GM18520 (cell line): ENCODE data around the gene CCT7.

Source experiments
- ATAC-seq: cut with Tn5 transposase; IDR thresholded peaks from one replicate; pipeline ENCODE4 v1.9.1; 2021; ENCODE audit not compliant: unreplicated experiment

CCT7 gene

DNA sequence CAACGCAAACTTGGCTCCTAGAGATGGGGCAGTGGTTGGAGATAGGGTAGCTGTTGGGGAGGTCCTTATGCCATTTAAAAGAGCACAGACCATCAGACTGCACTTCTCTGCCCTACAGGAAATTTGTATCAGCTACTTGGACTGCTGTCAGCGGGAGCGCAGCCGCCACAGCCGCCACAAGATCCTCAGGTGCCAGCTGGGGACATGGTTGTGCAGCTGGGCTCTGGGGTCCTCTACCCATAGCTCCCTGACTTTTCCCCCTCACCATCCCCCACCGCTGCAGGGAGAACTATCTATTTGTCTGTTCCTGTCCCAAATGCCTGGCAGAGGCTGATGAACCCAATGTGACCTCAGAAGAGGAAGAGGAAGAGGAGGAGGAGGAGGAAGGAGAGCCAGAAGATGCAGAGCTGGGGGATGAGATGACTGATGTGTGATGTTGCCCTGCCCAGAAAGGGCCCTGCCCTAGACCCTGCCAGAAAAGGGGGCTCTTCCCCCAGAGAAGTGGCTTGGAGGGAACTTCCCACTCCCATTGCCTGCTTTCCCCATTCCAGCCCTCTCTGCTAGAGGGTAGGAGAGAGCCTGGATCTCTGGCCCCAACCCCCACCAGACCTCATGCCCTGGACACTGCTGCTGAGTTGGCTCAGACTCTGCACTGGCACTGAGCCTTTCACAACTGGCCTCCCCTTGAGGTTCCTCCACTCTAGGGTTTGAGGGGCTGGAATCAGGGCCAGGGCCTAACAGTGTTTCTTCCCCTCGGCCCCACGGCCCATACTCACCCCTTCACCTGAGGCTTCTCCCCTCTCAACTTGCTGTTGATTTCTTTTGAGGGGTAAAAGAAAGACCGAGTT, 8.4 kb upstream of the CCT7 start:
- ATAC-seq = no peak

DNA sequence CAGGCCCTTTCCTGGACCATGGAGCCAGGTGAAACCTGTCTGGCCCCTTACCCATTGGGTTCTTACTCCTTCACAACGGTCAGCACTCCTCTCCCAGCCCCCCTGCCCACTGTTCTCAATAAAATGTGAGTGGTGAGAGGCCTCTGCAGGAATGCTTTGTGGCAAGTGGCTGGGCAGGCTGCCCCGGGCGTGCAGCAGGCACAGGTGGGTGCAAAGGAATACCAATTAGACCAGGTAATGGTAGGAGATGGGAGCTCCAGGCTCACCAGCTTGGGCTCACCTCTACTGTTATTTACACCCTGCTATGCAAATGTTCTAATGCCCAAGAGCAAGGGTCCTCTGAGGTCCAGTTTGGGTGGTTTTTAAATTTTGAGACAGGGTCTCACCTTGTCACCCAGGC, 7.0 kb upstream of the CCT7 start:
- ATAC-seq = no peak

DNA sequence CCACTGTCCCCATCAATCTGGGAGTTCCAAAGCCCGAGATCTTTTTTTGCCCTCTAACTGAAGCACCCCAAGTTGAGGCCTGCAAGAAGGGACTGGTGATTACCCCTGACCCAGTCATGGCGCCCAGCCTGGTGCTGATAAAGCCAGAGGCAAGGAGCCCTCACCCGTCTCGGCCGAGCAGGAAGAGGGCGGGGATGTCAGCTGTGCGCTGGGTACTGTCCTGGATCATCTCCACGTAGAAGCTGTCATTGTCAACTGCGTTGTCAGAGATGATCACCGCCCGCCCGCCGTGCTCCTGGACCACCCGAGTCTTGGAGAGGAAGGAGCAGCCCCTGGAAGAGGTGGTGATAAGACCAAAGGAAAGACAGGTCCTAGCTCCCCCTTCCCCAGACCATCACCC, 5.5 kb upstream of the CCT7 start:
- no peak for ATAC-seq

DNA sequence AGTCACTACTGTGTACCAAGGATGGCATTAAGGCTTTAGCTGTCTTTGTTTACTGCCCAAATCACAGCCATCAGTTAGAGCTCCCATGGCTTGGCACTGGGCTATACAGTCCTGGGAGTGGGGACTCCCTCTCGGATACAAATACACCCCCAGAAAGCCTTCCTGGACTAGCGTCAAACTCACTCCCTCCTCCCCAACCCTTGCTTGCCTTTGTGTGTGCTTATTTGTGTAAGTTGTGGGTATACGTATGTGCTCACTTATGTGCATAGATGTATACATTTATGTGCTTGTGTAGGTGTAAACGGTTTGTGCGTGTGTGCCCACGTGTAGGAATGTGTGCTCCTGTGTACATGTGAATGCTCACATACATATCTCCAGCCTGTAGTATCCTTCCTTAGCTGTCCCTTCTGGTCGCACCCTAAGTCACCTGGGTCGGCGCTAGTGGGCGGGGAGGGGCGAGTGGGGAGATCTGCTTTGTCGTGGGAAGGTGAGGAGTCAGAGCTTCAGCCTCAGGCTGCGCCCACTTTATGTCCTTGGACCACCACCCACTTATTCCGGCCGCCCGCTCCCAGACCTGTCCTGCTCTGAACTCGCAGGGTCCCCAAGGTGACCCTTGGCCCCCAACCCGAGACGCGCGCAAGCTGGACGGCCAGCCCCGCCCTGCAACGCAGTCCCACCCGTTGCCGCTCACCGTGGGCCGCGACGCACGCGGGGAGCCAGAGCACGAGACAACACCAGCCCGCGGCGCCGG, 1.5 kb upstream of the CCT7 start:
- peak; percentile 0 for ATAC-seq

DNA sequence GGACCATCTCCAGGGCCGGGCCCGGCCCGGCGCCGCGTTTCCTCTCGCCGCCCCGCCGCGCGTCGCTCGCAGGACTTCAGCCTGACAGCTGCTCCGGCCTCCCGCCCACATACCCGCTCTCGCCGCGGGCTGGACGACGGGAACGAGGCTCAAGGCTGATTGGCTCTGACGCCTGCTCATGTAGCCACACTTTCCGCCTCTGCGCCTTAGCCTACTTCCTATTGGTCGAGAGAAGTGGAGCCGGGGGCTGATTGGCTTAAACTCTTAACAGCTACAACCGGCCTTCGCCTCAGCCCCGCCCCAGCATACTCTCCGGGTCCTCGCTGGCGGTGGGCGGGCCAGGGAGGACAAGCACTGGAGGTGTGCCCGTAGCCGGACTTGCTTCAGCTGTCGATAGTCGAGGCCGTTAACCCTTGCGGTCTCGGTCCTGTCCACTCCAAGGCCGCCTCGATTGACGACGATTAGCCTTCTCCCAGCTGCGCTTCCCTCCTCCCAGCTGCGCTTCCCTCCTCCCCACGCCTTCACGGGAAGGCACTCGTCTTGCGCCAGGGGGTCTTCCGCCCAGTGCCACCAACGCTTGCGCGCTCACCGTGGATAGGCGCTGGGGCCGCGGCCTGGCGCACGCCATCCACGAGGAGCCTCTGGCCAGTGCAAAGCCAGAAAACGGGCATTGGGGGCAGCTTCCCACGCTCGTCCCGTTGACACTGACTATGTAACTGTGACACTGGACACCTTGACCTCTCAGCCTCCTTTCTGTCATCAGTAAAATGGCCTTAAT, 765 bp upstream of the CCT7 start, which contains the start of gene PRADC1:
TSS of gene PRADC1 (minus strand) at position 86 of the 778 bp plus-strand sequence. CDS start at position 7, 79 bp downstream.
- ATAC-seq = peak; percentile 92

DNA sequence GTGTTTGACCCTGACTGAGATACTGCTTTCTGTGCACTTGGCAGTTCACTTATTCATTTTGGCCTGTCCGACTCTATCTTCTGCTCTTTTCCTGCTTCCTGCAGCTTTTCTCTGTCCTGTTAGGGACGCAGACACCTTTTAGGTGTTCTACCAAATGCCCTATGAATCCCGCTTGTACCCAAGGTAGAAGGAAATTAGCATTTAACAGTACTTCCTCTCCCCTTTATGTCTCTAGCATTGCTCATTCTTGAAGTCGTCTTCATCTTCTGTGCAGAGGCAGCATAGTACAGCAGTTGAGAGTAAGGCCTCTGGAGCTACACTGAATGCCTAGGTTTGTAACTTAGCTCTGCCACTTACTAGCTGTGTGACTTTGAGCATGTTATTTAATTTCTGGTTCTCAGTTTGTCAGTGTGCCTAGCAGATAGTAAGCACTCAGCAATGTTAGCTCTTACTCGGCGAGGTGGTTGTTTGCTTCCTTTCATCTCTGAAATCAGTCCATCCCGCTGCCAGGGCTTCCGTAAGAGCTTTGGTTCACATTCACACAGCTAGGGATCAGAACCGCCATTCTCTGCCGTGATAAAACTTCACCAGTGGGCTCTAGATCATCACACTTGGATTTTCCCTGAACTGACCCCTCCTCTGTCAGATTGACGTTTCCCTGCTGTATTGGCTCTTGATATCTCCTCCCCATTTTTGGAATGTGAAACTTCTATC, 1.4 kb downstream of the CCT7 start:
- no peak for ATAC-seq

DNA sequence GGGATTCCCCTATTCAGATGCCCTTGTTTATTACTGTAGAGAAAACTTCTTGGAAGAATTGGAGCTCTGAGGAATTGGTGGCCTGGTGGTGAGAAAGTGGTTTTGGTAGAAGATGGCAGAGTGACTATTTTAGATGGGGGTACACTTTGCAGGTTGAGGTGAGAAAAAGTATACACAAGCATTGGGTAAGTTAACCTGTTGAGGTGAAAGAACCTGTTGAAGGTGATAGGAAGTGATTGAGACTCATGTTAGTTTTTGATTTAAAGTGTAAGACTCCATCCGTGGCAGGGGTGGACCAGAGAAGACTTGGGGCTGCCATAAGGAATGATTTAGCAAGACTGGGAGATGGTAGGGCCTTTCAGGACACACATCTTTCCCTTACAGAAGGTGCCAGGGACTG, 3.1 kb downstream of the CCT7 start:
- ATAC-seq = no peak

DNA sequence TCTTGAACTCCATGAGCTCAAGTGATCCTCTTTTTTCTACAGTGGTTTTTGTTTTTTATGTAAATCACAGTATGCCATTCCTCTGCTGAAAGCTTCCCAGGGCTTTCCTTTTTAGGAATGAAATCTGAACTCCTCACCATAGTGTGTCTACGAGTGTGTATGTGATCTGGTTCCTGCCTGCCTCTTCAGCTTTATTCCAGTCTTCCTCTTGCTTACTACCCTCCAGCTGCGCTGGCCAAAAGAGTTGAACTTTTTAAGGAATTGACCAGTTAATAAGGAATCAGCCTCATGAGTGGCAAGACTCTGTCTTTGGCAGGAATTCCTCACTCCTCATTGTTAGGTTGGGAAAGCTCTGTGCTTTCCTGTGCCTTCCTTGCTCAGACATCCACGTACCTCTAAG, 4.0 kb downstream of the CCT7 start:
- ATAC-seq = no peak

DNA sequence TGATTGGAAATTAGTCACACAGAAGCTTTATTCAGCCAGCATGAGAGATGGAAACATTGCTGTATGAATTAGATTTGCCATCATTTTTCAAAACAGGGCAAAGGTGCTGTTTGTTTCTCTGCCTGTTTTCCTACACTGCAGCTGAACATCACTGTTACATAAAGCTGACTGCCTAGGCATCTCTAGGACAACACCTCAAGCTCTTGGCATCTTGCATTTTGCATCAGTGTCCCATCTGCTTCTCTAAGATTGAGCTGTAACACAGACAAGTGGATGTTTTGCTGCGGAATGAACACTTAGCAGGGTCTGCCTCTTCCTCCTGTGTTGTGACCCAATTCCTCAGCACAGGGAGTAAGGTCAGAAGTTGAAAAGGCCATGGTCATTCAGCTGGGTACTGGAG, 4.9 kb downstream of the CCT7 start:
- no peak for ATAC-seq

DNA sequence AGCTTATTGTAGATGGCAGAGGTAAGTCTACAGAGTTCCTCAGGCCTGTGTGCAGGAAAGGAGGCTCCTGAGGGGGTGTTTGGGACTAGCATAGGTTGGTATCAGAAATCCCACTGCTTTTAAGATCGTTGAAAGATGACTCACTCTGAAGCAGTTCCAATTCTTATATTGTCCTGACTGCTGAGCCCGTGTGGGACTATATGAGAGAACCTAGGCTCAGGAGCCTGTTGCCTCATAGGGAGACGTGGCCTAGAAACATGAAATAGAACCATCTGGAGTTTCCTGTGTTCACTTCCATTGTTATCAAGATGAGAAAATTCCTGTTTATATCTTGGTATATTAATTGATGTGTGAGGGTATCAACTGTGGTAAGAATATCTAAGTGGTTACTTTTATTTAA, 5.7 kb downstream of the CCT7 start:
- ATAC-seq = no peak

DNA sequence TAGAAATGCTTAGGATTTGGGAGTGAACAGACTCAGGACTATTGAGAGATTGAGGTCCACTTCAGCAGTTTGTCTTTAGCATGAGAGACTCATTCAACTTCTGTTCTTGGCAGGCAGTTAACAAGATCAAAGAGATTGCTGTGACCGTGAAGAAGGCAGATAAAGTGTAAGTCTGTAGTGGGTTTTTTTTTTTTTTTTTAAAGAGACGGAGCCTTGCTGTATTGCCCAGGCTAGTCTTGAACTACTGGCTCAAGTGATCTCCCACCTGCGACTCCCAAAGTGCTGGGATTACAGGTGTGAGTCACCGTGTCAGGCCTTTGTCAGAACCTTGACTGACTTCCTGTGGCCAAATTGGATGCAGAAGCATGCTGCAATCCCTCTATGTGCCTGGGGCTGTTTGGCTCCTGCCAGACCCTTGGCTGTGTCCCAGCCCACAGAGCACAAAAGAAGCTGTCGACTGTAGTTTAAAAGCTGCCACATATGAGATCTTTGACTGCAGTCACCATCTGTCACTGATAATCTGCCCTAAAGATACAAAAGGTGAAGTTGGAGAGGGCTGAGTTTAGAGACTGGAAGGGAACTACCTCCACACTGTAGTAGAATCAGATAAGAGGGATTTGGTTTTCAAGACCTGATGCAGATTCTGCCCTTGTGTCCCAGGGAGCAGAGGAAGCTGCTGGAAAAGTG, 9.9 kb downstream of the CCT7 start:
- ATAC-seq = no peak

DNA sequence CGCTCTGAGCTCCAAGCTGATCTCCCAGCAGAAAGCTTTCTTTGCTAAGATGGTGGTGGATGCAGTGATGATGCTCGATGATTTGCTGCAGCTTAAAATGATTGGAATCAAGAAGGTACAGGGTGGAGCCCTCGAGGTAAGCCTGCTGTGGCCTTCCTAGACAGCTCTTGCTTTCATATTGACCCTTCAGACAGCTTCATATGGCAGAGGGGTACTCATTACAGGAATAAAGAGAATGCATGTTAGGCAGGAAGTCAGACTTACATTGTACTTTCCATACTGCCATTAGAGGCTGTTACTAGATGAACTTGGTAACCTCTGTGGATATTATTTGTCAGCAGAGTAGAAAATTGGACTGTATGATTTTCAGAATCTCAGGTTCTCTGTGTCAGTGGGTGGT, 10.5 kb downstream of the CCT7 start:
- no peak for ATAC-seq

DNA sequence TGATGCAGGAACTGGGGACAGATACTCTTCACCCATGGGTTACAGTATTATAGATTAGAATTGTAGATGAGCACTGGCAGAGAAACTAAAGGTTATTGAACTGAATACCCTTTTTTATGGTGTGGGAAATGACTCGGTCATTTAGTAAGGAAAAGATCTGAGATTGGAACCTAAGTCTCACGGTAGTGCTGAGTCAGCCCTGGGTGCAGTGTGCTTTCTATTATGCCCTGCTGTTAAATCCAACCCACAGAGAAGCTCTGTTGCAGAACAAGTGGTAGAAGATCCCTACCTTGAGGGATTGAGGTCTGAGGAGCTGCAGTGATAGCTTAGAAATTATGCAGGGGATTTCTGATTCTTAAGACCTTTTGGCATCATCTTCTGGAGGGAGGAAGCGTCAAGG, 12.7 kb downstream of the CCT7 start:
- no peak for ATAC-seq

DNA sequence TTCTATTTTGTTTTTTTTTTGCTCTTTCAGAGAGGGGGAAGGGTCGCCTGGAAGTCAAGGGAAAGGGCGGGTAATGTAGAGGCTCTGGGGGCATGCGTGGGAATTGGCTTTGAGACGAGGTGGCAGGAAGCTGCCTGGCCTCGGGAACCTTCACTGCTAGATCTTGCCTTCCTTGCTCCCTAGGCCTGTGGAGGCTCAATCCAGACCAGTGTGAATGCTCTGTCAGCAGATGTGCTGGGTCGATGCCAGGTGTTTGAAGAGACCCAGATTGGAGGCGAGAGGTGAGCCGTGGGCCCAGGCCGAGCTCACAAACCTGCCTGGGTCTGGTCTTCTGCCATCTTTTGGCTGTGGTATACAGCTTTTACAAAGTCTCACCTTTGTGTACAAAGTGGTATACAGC, 15.5 kb downstream of the CCT7 start:
- no peak for ATAC-seq

DNA sequence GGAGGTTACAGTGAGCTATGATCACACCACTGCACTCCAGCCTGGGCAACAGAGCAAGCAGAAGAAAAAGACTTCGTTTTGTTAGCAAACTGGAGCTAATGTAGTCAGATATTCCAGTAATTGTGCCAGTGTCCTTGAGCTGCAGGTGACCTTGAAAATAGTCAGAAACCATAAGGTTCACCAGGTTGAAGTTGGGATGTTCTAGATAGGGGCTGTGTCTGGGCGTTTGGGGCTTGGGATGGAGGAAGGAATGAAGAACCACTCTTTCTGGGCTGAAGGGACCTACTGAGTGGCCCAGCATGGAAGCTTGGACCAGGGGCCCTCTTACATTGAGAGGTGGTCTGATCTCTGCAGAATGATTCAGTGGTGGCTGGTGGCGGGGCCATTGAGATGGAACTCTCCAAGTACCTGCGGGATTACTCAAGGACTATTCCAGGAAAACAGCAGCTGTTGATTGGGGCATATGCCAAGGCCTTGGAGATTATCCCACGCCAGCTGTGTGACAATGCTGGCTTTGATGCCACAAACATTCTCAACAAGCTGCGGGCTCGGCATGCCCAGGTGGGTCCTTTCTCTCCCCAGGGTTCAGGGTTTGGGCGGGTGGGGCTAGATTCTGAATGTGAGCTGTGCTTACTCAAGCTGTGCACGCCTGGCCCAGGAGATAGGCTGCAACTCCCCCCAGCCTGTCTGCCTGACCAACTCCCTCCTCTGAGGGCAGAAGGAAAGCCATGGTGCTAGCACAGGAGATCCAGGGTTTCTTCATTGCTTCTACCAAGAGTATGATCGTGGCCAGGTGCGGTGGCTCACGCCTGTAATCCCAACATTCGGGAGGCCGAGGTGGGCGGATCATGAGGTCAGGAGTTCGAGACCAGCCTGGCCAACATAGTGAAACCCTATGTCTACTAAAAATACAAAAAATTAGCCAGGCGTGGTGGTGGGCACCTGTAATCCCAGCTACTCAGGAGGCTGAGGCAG, 17.1 kb downstream of the CCT7 start:
- no peak for ATAC-seq

DNA sequence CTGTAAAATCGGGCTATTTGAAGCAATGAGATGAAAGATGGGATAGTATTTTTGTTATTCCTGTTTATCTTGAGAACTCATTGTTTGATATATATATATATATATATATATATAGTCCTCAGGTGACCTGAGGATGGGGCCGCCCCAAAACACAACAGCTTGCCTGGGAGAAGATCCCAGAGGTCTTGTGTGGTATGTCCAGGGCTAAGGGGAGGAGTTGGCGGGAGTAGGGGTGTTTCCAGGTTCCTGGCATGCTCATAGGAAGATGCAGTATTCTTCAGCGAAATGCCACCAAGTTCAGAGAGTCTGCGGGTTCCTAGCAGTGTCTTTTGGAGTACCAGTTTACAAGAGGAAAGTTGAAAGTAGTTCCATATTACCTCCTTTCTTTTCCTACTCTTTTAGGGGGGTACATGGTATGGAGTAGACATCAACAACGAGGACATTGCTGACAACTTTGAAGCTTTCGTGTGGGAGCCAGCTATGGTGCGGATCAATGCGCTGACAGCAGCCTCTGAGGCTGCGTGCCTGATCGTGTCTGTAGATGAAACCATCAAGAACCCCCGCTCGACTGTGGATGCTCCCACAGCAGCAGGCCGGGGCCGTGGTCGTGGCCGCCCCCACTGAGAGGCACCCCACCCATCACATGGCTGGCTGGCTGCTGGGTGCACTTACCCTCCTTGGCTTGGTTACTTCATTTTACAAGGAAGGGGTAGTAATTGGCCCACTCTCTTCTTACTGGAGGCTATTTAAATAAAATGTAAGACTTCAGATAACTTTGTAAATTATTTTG, 18.3 kb downstream of the CCT7 start:
- no peak for ATAC-seq

DNA sequence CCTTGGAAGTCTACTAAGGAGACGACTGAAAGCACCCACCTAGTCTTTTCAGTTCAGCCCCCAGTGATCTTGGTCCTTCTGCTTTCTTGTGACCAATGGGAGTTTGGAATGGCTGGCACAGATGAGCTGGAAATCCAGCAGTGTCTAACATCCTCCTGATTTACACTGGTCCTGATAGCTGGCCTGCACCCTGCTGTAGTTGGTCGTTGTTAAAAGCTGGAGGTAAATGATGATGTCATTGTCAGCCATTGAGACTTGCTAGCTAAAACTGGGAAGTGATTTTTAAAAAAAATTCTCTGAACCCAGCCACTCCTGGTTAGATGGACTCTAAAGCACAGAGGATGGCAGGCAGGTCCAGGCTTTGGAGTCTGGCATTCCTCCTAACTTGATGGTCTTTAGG, 19.3 kb downstream of the CCT7 start:
- ATAC-seq = no peak

DNA sequence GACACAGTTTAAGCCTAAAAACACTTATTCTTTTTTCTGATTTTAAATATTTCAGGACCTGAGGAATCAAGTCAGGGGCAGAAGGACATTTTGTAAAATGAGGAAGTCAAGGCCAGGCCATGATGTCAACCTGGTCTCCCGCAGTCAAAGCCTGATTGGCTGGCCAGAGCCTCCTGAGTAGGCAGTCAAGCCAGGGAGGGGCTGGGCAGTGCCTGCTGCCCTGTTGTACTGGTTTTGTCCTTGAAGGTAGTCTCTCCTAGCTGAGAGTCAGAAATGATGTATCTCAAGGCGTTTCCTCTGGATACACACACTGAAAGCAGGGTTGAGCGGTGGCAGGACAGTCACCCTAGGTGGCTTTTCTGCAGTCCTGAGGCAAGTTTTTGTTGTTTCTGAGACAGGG, 19.8 kb downstream of the CCT7 start:
- ATAC-seq = no peak
